ENCODE data around the gene CDC42EP2. TPM values are rescaled to one million over a fixed set of nuclear protein-coding genes. Genes with fewer than 3 reads are reported as not detected.
A peak's percentile ranks its signal among the peaks of the same experiment; 100 is the strongest.

CDC42EP2 gene
- total and polyA plus RNA-seq, 7 experiments from 2014 or later, result 0.58 to 1.8 (median 0.89) TPM; not detected in 2

DNA sequence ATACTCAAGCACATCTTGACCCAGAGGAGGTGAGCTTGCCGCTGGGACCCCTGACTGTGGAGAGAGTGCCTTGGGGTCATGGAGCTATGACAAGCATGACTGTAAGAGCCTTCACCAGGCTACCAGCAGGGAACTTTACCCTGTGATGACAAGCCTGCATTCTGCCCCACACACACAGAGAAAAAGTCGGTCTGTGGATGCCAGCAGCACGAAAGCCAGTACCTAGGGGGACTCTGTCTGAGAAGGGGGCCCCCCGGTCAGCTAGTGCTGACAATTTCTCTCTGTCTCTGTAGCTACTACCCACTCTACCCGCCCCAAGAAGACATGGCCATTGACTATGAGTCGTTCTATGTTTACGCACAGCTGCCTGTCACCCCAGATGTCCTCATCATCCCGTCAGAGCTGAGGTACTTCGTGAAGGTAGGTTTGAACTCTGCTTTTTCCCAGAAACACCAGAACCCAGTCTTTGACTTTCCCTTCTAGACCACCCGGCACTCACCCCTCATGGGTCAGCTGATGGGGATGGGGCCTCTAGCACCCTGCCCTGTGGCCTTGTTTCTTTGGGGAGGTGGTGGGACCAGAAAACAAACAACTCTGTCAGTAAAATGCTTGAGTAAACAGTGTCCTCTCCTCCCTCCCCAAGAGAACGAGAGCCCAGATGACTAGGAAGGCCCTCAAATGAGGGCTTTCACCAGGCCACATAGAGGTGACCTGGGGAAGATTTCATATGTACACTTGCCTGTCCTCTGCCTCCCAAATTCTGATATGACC is 18.9 kb upstream of the CDC42EP2 start:
- no peak for DNase-seq
- peaks cover 9 to 51% (median 15%) of the 10 kb centered on the region in 5 donors for H3K36me3 Mint-ChIP-seq
- POLR2A ChIA-PET, result no interaction called here
- H3K9me3 ChIP-seq (ENCODE audit: control insufficient read depth in 2 of 3, low read length in 3 of 3), result no peaks in the 10 kb centered on the region
- CTCF ChIA-PET, result interaction anchor here (0.5 to 0.6 kb wide), 2 partner anchors 16 to 37 kb away, joined by 5 to 6 read pairs; no protein-coding TSS in a partner anchor
- no peak overlapping the region for H3K27ac ChIP-seq (ENCODE audit: low read depth, low read length)
- H3K4me3 ChIP-seq (ENCODE audit: low read length), result no peak overlapping the region
- peaks cover 0 to 2% (median 0%) of the 10 kb centered on the region in 7 donors for H3K4me1 Mint-ChIP-seq
- H3K9me3 Mint-ChIP-seq, result peaks cover 0 to 1% (median 0%) of the 10 kb centered on the region in 11 donors
- no peak for ATAC-seq
- intact Hi-C loops (cut with micrococcal nuclease), result no loop called here
- no peaks in the 10 kb centered on the region for H3K27me3 Mint-ChIP-seq
- no peaks in the 10 kb centered on the region for H3K27me3 ChIP-seq (ENCODE audit: control insufficient read depth in 2 of 2, insufficient read depth in 2 of 2, low read length in 2 of 2)
- H3K27ac Mint-ChIP-seq, result peak overlapping the region in 1 of 9 donors; percentile 15
- H3K4me1 ChIP-seq (ENCODE audit: control insufficient read depth in 2 of 2, insufficient read depth in 2 of 2, low read length in 2 of 2), result no peaks in the 10 kb centered on the region
- H3K4me3 Mint-ChIP-seq, result no peak overlapping the region
- H3K36me3 ChIP-seq (ENCODE audit: control insufficient read depth in 2 of 3, insufficient read depth in 3 of 3, low read length in 3 of 3), result peaks cover 0 to 64% (median 3%) of the 10 kb centered on the region in 3 experiments

DNA sequence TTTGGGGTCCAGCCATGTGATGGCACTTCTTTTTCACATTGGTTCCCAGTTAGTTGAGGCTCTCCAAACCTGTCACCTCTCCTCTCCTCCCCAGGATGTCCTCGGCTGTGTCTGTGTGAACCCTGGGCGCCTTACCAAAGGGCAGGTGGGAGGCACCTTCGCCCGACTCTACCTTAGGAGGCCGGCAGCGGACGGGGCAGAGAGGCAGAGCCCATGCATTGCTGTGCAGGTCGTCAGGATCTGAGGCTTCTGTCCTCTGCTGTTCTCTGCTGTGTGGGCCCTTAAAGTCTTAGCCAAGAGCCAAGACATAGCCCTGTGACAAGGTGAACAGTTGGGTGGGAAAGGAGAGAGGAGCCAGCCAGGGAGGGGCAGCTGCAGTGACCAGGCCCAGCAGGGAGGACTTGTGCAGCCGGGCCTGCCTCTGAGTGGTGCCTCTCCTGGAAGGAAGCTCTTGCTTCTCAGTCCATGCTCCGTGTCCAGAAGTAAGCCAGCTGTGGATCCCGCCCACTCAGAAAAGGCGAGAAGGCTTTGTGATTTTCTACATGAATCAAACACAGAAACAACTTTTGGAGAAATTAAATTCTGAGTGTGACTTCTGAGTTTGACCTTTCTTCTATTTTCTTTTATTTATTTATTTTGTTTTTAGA is 17.5 kb upstream of the CDC42EP2 start:
- POLR2A ChIA-PET, result no interaction called here
- Mint-ChIP-seq H3K36me3 (peaks cover 5 to 42% (median 14%) of the 10 kb centered on the region in 5 donors), H3K4me3 (no peak overlapping the region), H3K27me3 (no peaks in the 10 kb centered on the region), H3K4me1 (peaks cover 0 to 2% (median 0%) of the 10 kb centered on the region in 7 donors), H3K9me3 (peaks cover 0 to 1% (median 0%) of the 10 kb centered on the region in 11 donors), H3K27ac (no peak overlapping the region)
- Histone ChIP-seq H3K36me3 (ENCODE audit: control insufficient read depth in 2 of 3, insufficient read depth in 3 of 3, low read length in 3 of 3) (peaks cover 0 to 53% (median 3%) of the 10 kb centered on the region in 3 experiments), H3K9me3 (ENCODE audit: control insufficient read depth in 2 of 3, low read length in 3 of 3) (no peaks in the 10 kb centered on the region), H3K4me3 (ENCODE audit: low read length) (no peak overlapping the region), H3K4me1 (ENCODE audit: control insufficient read depth in 2 of 2, insufficient read depth in 2 of 2, low read length in 2 of 2) (no peaks in the 10 kb centered on the region), H3K27ac (ENCODE audit: low read depth, low read length) (no peak overlapping the region), H3K27me3 (ENCODE audit: control insufficient read depth in 2 of 2, insufficient read depth in 2 of 2, low read length in 2 of 2) (no peaks in the 10 kb centered on the region)
- ATAC-seq, result no peak
- DNase-seq, result no peak
- intact Hi-C loops (cut with micrococcal nuclease), result no loop called here
- CTCF ChIA-PET, result no interaction called here

DNA sequence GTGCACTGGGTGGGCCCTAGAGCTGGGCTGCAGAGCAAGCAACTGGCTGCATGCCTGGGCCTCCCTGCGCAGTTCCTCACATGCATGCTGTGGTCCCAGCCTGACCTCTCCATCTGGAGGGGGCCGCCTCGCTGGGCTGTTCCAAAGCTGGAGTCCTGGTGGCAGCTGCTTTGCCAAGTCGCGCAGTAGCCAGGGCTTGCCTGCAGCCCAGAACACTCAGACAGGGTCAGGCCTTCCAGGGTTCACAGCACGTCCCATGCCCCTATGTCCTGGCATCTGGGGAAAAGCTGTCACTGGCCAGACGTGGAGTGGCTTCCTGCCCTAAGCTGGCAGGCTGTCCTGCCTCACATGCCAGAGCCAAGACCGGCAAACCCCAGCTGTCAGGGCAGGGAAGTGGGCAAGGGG is 16.5 kb upstream of the CDC42EP2 start:
- H3K36me3 Mint-ChIP-seq, result peaks cover 5 to 34% (median 14%) of the 10 kb centered on the region in 5 donors
- ChIA-PET CTCF (interaction anchor here (0.5 to 0.9 kb wide), 2 partner anchors 17 to 54 kb away, joined by 3 read pairs; no protein-coding TSS in a partner anchor), POLR2A (no interaction called here)
- H3K27ac Mint-ChIP-seq, result no peak overlapping the region
- Histone ChIP-seq H3K27me3 (ENCODE audit: control insufficient read depth in 2 of 2, insufficient read depth in 2 of 2, low read length in 2 of 2) (no peaks in the 10 kb centered on the region), H3K4me1 (ENCODE audit: control insufficient read depth in 2 of 2, insufficient read depth in 2 of 2, low read length in 2 of 2) (no peaks in the 10 kb centered on the region), H3K27ac (ENCODE audit: low read depth, low read length) (no peak overlapping the region), H3K36me3 (ENCODE audit: control insufficient read depth in 2 of 3, insufficient read depth in 3 of 3, low read length in 3 of 3) (peaks cover 0 to 50% (median 3%) of the 10 kb centered on the region in 3 experiments), H3K9me3 (ENCODE audit: control insufficient read depth in 2 of 3, low read length in 3 of 3) (no peaks in the 10 kb centered on the region), H3K4me3 (ENCODE audit: low read length) (no peak overlapping the region)
- no peak overlapping the region for H3K4me3 Mint-ChIP-seq
- ATAC-seq (no peak), DNase-seq (no peak)
- intact Hi-C loops (cut with micrococcal nuclease), result no loop called here
- H3K4me1 Mint-ChIP-seq, result peaks cover 0 to 2% (median 0%) of the 10 kb centered on the region in 7 donors
- H3K9me3 Mint-ChIP-seq, result peaks cover 0 to 1% (median 0%) of the 10 kb centered on the region in 11 donors
- H3K27me3 Mint-ChIP-seq, result no peaks in the 10 kb centered on the region

DNA sequence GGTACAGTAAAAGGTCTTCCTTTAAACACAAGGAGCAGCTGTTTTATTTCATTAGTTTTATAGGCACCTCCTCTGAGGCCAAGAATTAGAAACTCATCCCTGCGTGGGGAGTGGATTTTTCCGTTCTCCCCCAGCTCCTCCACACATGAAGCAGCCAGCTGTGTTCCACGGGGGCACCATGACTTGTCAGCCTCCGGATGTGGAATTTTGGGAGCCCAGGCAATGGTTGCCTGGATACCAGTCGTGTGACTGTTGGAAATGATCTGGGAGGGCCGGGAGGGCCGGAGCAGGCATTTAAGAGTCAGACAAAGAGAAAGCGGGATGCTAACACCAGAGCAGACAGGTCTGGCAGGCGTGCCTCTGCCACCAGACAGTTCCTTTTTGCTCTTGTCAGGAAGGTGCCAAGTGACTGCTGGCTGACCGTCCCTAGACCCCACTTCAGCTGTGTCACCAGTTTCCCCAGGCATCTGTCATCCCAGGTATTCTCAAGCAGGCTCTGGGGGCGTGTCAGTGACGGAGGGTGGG is 15.9 kb upstream of the CDC42EP2 start:
- DNase-seq (no peak), ATAC-seq (no peak)
- Histone ChIP-seq H3K4me3 (ENCODE audit: low read length) (no peak overlapping the region), H3K36me3 (ENCODE audit: control insufficient read depth in 2 of 3, insufficient read depth in 3 of 3, low read length in 3 of 3) (peaks cover 0 to 46% (median 3%) of the 10 kb centered on the region in 3 experiments), H3K27me3 (ENCODE audit: control insufficient read depth in 2 of 2, insufficient read depth in 2 of 2, low read length in 2 of 2) (no peaks in the 10 kb centered on the region), H3K27ac (ENCODE audit: low read depth, low read length) (no peak overlapping the region), H3K4me1 (ENCODE audit: control insufficient read depth in 2 of 2, insufficient read depth in 2 of 2, low read length in 2 of 2) (no peaks in the 10 kb centered on the region), H3K9me3 (ENCODE audit: control insufficient read depth in 2 of 3, low read length in 3 of 3) (no peaks in the 10 kb centered on the region)
- H3K27ac Mint-ChIP-seq, result peak overlapping the region in 1 of 9 donors; percentile 41
- H3K27me3 Mint-ChIP-seq, result no peaks in the 10 kb centered on the region
- H3K36me3 Mint-ChIP-seq, result peaks cover 2 to 32% (median 12%) of the 10 kb centered on the region in 5 donors
- H3K4me3 Mint-ChIP-seq, result no peak overlapping the region
- ChIA-PET CTCF (interaction anchor here (0.5 to 0.9 kb wide), 2 partner anchors 17 to 54 kb away, joined by 3 read pairs; no protein-coding TSS in a partner anchor), POLR2A (no interaction called here)
- peaks cover 0 to 2% (median 0%) of the 10 kb centered on the region in 7 donors for H3K4me1 Mint-ChIP-seq
- H3K9me3 Mint-ChIP-seq, result peaks cover 0 to 1% (median 0%) of the 10 kb centered on the region in 11 donors
- intact Hi-C loops (cut with micrococcal nuclease), result no loop called here

DNA sequence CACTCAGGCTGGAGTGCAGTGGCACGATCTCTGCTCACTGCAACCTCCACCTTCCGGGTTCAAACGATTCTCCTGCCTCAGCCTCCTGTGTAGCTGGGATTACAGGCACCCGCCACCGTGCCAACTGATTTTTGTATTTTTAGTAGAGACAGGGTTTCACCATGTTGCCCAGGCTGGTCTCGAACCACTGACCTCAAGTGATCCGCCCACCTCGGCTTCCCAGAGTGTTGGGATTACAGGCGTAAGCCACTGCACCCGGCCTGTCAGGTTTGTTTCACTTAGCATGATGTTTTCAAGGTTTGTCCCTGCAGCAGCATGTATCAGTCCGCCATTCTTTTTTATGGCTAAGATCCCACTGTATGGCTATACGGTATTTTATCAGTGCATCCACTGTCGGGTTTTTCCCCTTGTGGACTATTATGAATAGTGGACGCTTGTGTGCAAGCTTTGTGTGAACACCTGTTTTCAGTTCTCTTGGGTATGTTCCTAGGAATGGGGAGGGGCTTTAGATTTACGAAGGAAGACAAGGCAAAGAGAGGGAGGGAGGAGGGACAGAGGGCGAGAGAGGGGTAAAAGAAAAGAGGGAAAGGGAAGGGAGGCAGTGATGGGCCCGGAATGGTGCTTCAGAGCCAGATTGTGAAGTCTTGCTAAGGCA is 13.9 kb upstream of the CDC42EP2 start:
- DNase-seq, result no peak
- Mint-ChIP-seq H3K27me3 (no peaks in the 10 kb centered on the region), H3K9me3 (peaks cover 0 to under 1% (median 0%) of the 10 kb centered on the region in 11 donors), H3K27ac (peak overlapping the region in 1 of 9 donors; percentile 55), H3K4me3 (no peak overlapping the region), H3K4me1 (peaks cover 0 to 2% (median 0%) of the 10 kb centered on the region in 7 donors), H3K36me3 (peaks cover 0 to 15% (median 4%) of the 10 kb centered on the region in 5 donors)
- no peaks in the 10 kb centered on the region for H3K27me3 ChIP-seq (ENCODE audit: control insufficient read depth in 2 of 2, insufficient read depth in 2 of 2, low read length in 2 of 2)
- H3K27ac ChIP-seq (ENCODE audit: low read depth, low read length), result no peak overlapping the region
- ATAC-seq, result no peak
- no peak overlapping the region for H3K4me3 ChIP-seq (ENCODE audit: low read length)
- H3K4me1 ChIP-seq (ENCODE audit: control insufficient read depth in 2 of 2, insufficient read depth in 2 of 2, low read length in 2 of 2), result no peaks in the 10 kb centered on the region
- H3K36me3 ChIP-seq (ENCODE audit: control insufficient read depth in 2 of 3, insufficient read depth in 3 of 3, low read length in 3 of 3), result peaks cover 0 to 26% (median 0%) of the 10 kb centered on the region in 3 experiments
- CTCF ChIA-PET, result interaction anchor here (0.7 kb wide), 1 partner anchor 30 kb away, joined by 3 read pairs; no protein-coding TSS in a partner anchor
- H3K9me3 ChIP-seq (ENCODE audit: control insufficient read depth in 2 of 3, low read length in 3 of 3), result no peaks in the 10 kb centered on the region
- POLR2A ChIA-PET, result no interaction called here
- intact Hi-C loops (cut with micrococcal nuclease), result no loop called here

DNA sequence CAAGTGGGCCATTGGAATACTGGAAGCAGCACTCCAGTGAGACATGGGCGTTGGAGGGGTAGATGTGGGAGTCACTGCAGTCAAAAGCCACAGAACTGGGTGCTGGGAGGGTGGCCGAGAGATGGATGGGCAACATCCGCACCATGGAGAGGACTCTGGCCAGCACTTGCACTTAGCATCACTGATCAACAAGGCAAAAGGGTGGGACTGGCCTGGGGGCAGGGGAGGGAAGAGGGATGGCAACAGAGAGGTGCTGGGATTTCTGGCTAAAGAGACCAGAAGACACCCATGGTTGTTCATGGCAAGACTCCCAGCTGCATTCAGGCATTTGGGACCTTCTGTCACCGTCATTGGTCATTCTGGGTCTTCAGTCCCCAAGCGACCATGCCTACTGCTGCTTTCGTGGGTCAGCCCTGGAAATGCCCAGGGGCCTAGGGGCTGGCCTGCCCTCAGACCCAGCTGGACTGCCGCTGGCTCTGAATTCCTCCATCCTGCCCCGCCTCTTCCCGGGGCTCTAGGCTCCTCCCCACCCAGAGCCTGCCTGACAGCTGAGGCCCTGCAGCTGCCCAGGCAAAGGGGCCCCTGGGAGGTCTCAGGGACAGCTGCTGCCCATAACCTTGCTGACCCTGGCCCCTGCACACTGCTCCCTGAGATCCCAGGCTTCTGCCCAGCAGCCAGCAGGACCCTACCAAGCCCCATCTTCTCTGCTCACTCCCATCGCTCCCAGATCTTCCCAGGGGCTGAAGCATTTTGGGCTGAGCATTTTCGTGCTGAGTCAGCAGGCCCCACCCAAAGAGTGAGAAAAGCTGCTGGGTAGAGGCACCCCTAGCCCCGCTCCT is 13.0 kb upstream of the CDC42EP2 start:
- Mint-ChIP-seq H3K4me1 (peaks cover 0 to 2% (median 0%) of the 10 kb centered on the region in 7 donors), H3K27me3 (no peaks in the 10 kb centered on the region), H3K4me3 (no peak overlapping the region), H3K9me3 (no peaks in the 10 kb centered on the region), H3K27ac (no peak overlapping the region), H3K36me3 (peaks cover 0 to 10% (median 4%) of the 10 kb centered on the region in 5 donors)
- ATAC-seq, result no peak
- Histone ChIP-seq H3K4me3 (ENCODE audit: low read length) (no peak overlapping the region), H3K27me3 (ENCODE audit: control insufficient read depth in 2 of 2, insufficient read depth in 2 of 2, low read length in 2 of 2) (no peaks in the 10 kb centered on the region), H3K27ac (ENCODE audit: low read depth, low read length) (no peak overlapping the region), H3K36me3 (ENCODE audit: control insufficient read depth in 2 of 3, insufficient read depth in 3 of 3, low read length in 3 of 3) (peaks cover 0 to 16% (median 0%) of the 10 kb centered on the region in 3 experiments), H3K9me3 (ENCODE audit: control insufficient read depth in 2 of 3, low read length in 3 of 3) (no peaks in the 10 kb centered on the region), H3K4me1 (ENCODE audit: control insufficient read depth in 2 of 2, insufficient read depth in 2 of 2, low read length in 2 of 2) (no peaks in the 10 kb centered on the region)
- intact Hi-C loops (cut with micrococcal nuclease), result no loop called here
- ChIA-PET CTCF (no interaction called here), POLR2A (no interaction called here)
- no peak for DNase-seq

Measured in naive thymus-derived CD4-positive, alpha-beta T cell (primary cell).